Neural cell (in vitro differentiated cells): ENCODE measurements around the gene ZDHHC18. TPM values are rescaled to one million over a fixed set of nuclear protein-coding genes. Genes with fewer than 3 reads are reported as not detected.

ENCODE experiments used
- H2AFZ ChIP-seq: fragments of 200-600, 300-800 bp; sonication (generic), shearing (Covaris generic); 2 replicates; pipeline ENCODE4 v1.6.0; 2014; ENCODE audit warnings: low read depth, mild to moderate bottlenecking, antibody characterized with exemption, low read length, moderate library complexity
- H3F3A ChIP-seq: fragments of 200-600 bp; shearing (Covaris generic); 2 replicates; pipeline ENCODE4 v1.6.1; 2016; ENCODE audit warnings: mild to moderate bottlenecking, moderate library complexity, mixed read lengths, antibody characterized with exemption, low read length; ENCODE audit not compliant: insufficient read depth, poor library complexity, severe bottlenecking
- H3K27ac ChIP-seq: fragments of 200-600, 300-800 bp; sonication (generic), shearing (Covaris generic); 2 replicates; pipeline ENCODE4 v1.5.1; 2014; ENCODE audit warnings: mild to moderate bottlenecking, low read length, moderate library complexity
- H3K27me3 ChIP-seq: fragments of 300-800, 200-600 bp; sonication (generic), shearing (Covaris generic); 2 replicates; pipeline ENCODE4 v1.6.0; 2014; ENCODE audit warnings: mild to moderate bottlenecking, low read depth, low read length, moderate library complexity; ENCODE audit not compliant: insufficient read depth
- H3K36me3 ChIP-seq: fragments of 300-800, 200-600 bp; sonication (generic), shearing (Covaris generic); 2 replicates; pipeline ENCODE4 v1.5.1; 2014; ENCODE audit warnings: mild to moderate bottlenecking, antibody characterized with exemption, low read length, moderate library complexity; ENCODE audit not compliant: insufficient read depth
- H3K4me2 ChIP-seq: fragments of 300-800, 200-600 bp; sonication (generic), shearing (Covaris generic); 2 replicates; pipeline ENCODE4 v1.6.0; 2014; ENCODE audit warnings: mild to moderate bottlenecking, low read length
- H3K4me3 ChIP-seq: fragments of 300-800, 200-600 bp; sonication (generic), shearing (Covaris generic); 2 replicates; pipeline ENCODE4 v1.5.1; 2014; ENCODE audit warnings: mild to moderate bottlenecking, low read length, moderate library complexity
- H3K79me2 ChIP-seq: fragments of 200-600 bp; shearing (Covaris generic); replicated peaks from 2 replicates; pipeline ENCODE4 v1.6.0; 2014; ENCODE audit warnings: mild to moderate bottlenecking, low read length, moderate library complexity; ENCODE audit not compliant: insufficient read depth
- H3K9ac ChIP-seq: fragments of 300-800, 200-600 bp; sonication (generic), shearing (Covaris generic); 2 replicates; pipeline ENCODE4 v1.6.1; 2016; ENCODE audit warnings: mild to moderate bottlenecking, low read length, mixed read lengths
- H3K9me2 ChIP-seq: fragments of 200-600 bp; shearing (Covaris generic); 2 replicates; pipeline ENCODE4 v1.6.1; 2016; ENCODE audit warnings: mild to moderate bottlenecking, low read length, mixed read lengths; ENCODE audit not compliant: insufficient read depth
- H3K9me3 ChIP-seq: fragments of 200-600, 300-800 bp; sonication (generic), shearing (Covaris generic); 2 replicates; pipeline ENCODE4 v1.6.1; 2016; ENCODE audit warnings: mild to moderate bottlenecking, mixed run types, low read length, moderate library complexity, mixed read lengths
- H4K20me1 ChIP-seq: fragments of 200-600 bp; shearing (Covaris generic); 2 replicates; pipeline ENCODE4 v1.6.1; 2016; ENCODE audit warnings: mild to moderate bottlenecking, mixed run types; ENCODE audit not compliant: insufficient read depth
- CTCF ChIP-seq: fragments of 450-650 bp; IDR thresholded peaks from 2 replicates; pipeline ENCODE4 v1.5.1; 2014; ENCODE audit warnings: antibody characterized with exemption, mild to moderate bottlenecking, moderate library complexity; ENCODE audit not compliant: poor library complexity, severe bottlenecking
- EP300 ChIP-seq: fragments of 450-650 bp; conservative IDR thresholded peaks from 2 replicates; pipeline ENCODE4 v1.6.1; 2014; ENCODE audit warnings: antibody characterized with exemption, mild to moderate bottlenecking, moderate library complexity; ENCODE audit not compliant: poor library complexity, severe bottlenecking
- MXI1 ChIP-seq: fragments of 450-650 bp; conservative IDR thresholded peaks from 2 replicates; pipeline ENCODE4 v1.6.1; 2014; ENCODE audit warnings: antibody characterized with exemption, mild to moderate bottlenecking; ENCODE audit not compliant: poor library complexity, severe bottlenecking
- POLR2AphosphoS5 ChIP-seq: IDR thresholded peaks from 2 replicates; pipeline ENCODE4 v1.6.1; 2012
- REST ChIP-seq: IDR thresholded peaks from 2 replicates; pipeline ENCODE4 v1.6.1; 2012; ENCODE audit warnings: borderline replicate concordance
- SMC3 ChIP-seq: fragments of 450-650 bp; conservative IDR thresholded peaks from 2 replicates; pipeline ENCODE4 v1.6.1; 2014; ENCODE audit warnings: antibody characterized with exemption, mild to moderate bottlenecking, moderate library complexity; ENCODE audit not compliant: poor library complexity
- polyA plus RNA-seq: library from polyadenylated mRNA; depleted of rRNA; stranded (reverse); fragments of >200 nt; gene quantifications from 2 replicates; pipeline ENCODE4 v1.2.3, GENCODE V29; 2014

ZDHHC18 gene
- polyA plus RNA-seq, 1 donor from 2014 or later = 23.7 TPM

GRCh38 chr1:26848499-26848898 lies 22.0 kb downstream of the ZDHHC18 start:
- no peak overlapping the region for H3K27ac ChIP-seq
- H4K20me1 ChIP-seq = no peaks in the 10 kb centered on the region
- no peaks in the 10 kb centered on the region for H3K79me2 ChIP-seq
- no peak for TF ChIP-seq MXI1
- no peak for TF ChIP-seq CTCF
- no peak for TF ChIP-seq EP300
- no peak overlapping the region for H3K9ac ChIP-seq
- H3K36me3 ChIP-seq = no peaks in the 10 kb centered on the region
- H3K27me3 ChIP-seq = no peaks in the 10 kb centered on the region
- no peak overlapping the region for H3K4me3 ChIP-seq
- no peaks in the 10 kb centered on the region for H3K9me2 ChIP-seq
- no peaks in the 10 kb centered on the region for H3F3A ChIP-seq
- H3K4me2 ChIP-seq = no peak overlapping the region
- H3K9me3 ChIP-seq = no peaks in the 10 kb centered on the region
- no peak overlapping the region for H2AFZ ChIP-seq

- no peaks in the 10 kb centered on the region for H3F3A ChIP-seq
- H3K9me2 ChIP-seq = no peaks in the 10 kb centered on the region
- H3K27me3 ChIP-seq = no peaks in the 10 kb centered on the region
- H3K9me3 ChIP-seq = no peaks in the 10 kb centered on the region
- H2AFZ ChIP-seq = no peak overlapping the region
- no peaks in the 10 kb centered on the region for H4K20me1 ChIP-seq
- H3K27ac ChIP-seq = no peak overlapping the region
- no peak overlapping the region for H3K9ac ChIP-seq
- H3K4me3 ChIP-seq = no peak overlapping the region
- H3K4me2 ChIP-seq = no peak overlapping the region
- no peaks in the 10 kb centered on the region for H3K36me3 ChIP-seq
- TF ChIP-seq POLR2AphosphoS5 = no peak
- no peak for TF ChIP-seq CTCF
- no peak for TF ChIP-seq EP300
- no peak for TF ChIP-seq SMC3
- TF ChIP-seq REST = no peak
- H3K79me2 ChIP-seq = no peaks in the 10 kb centered on the region
These were observed 22.7 kb downstream of the ZDHHC18 start for GRCh38 chr1:26848941-26849774.
